Smooth muscle cell (in vitro differentiated cells): ENCODE results near the gene DNAAF9. TPM values are rescaled to one million over a fixed set of nuclear protein-coding genes. Genes with fewer than 3 reads are reported as not detected.

Experiments used
- DNase-seq: peaks from one replicate; lab custom pipeline; 2025; ENCODE audit not compliant: unreplicated experiment; lab: John Stamatoyannopoulos, UW
- H2AFZ ChIP-seq: fragments of 200-600 bp; sonication (generic); 2 replicates; pipeline ENCODE4 v1.6.0; 2016; ENCODE audit warnings: antibody characterized with exemption, low read depth, mild to moderate bottlenecking
- H3F3A ChIP-seq: fragments of 200-600 bp; sonication (generic); 2 replicates; pipeline ENCODE4 v1.6.0; 2017; ENCODE audit warnings: antibody characterized with exemption, low read depth
- H3K27ac ChIP-seq: fragments of 200-600 bp; sonication (generic); 2 replicates; pipeline ENCODE4 v1.5.1; 2016; ENCODE audit warnings: low read depth, mild to moderate bottlenecking
- H3K27me3 ChIP-seq: fragments of 200-600 bp; sonication (generic); 2 replicates; pipeline ENCODE4 v1.6.1; 2016; ENCODE audit warnings: low read depth, mild to moderate bottlenecking
- H3K36me3 ChIP-seq: fragments of 200-600 bp; sonication (generic); 2 replicates; pipeline ENCODE4 v1.5.1; 2016; ENCODE audit warnings: low read depth
- H3K4me1 ChIP-seq: fragments of 200-600 bp; sonication (generic); 2 replicates; pipeline ENCODE4 v1.5.1; 2016; ENCODE audit warnings: low read depth
- H3K4me2 ChIP-seq: fragments of 200-600 bp; sonication (generic); 2 replicates; pipeline ENCODE4 v1.6.0; 2016; ENCODE audit warnings: mild to moderate bottlenecking
- H3K4me3 ChIP-seq: fragments of 200-600 bp; sonication (generic); 2 replicates; pipeline ENCODE4 v1.5.1; 2016; ENCODE audit warnings: mild to moderate bottlenecking
- H3K79me2 ChIP-seq: fragments of 200-600 bp; sonication (generic); 2 replicates; pipeline ENCODE4 v1.6.0; 2016; ENCODE audit warnings: low read depth, mild to moderate bottlenecking
- H3K9ac ChIP-seq: fragments of 200-600 bp; sonication (generic); 2 replicates; pipeline ENCODE4 v1.6.0; 2016; ENCODE audit warnings: low read depth
- H3K9me3 ChIP-seq: fragments of 200-600 bp; sonication (generic); replicated peaks from 2 replicates; pipeline ENCODE4 v1.5.1; 2016; ENCODE audit warnings: low read depth
- H4K20me1 ChIP-seq: fragments of 200-600 bp; sonication (generic); 2 replicates; pipeline ENCODE4 v1.6.0; 2016; ENCODE audit warnings: low read depth
- WGBS: methylation state at CpG from one replicate; pipeline ENCODE4 v1.1.7; 2016; ENCODE audit warnings: low lambda C conversion rate; 5-methylcytosine and 5-hydroxymethylcytosine counted together
- polyA plus RNA-seq: library from polyadenylated mRNA; unstranded; fragments of >200 nt; fragmentation: Nextera tagmentation; extraction: Ambion mirVana; gene quantifications from 2 replicates; pipeline ENCODE4 v1.2.1, GENCODE V29; 2016
- total RNA-seq: library from RNA; depleted of rRNA; stranded (reverse); fragments of >200 nt; gene quantifications from 2 replicates; pipeline ENCODE4 v1.2.3, GENCODE V29; 2014
- TF ChIP-seq, protein P1 (sequence below): fragments of 200-600 bp; sonication (generic); IDR thresholded peaks from 2 replicates; pipeline ENCODE4 v1.5.1; 2017; ENCODE audit warnings: borderline replicate concordance, mild to moderate bottlenecking, antibody characterized with exemption; ENCODE audit not compliant: insufficient read depth, poor library complexity, severe bottlenecking

The DNAAF9 gene
- total and polyA plus RNA-seq, 2 experiments from 2014 or later: 8.8 to 17.1 TPM

DNA sequence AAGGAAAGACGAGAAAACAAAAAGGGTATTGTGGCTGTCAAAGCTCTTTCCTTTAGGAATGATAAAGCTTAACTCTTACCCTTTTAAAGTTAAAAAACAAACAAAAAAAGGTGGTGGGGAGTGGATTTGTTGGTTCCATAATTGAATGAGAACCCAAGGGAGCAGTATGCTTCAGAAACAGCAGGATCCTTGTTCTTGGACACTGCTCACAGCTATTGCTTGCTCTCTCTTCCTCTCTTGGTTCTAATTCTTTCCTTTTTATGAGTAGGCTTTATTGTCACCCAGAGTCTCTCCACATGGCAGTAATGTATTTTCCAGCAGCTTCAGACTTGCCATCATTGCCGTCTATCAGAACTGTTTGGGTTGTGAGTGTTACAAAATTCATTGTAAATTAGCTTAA, 44.7 kb upstream of the DNAAF9 start:
- no peak overlapping the region for H3K4me2 ChIP-seq
- no peak overlapping the region for H2AFZ ChIP-seq
- H3K4me1 ChIP-seq: peaks cover 12% of the 10 kb centered on the region
- H3K27ac ChIP-seq: no peak overlapping the region
- H3F3A ChIP-seq: no peaks in the 10 kb centered on the region
- no peak overlapping the region for H3K9ac ChIP-seq
- no peaks in the 10 kb centered on the region for H3K36me3 ChIP-seq
- H3K79me2 ChIP-seq: no peaks in the 10 kb centered on the region
- 74% methylated on average over 2 of the region's 2 CpGs for WGBS
- no peaks in the 10 kb centered on the region for H3K9me3 ChIP-seq
- TF ChIP-seq, protein P1, sequence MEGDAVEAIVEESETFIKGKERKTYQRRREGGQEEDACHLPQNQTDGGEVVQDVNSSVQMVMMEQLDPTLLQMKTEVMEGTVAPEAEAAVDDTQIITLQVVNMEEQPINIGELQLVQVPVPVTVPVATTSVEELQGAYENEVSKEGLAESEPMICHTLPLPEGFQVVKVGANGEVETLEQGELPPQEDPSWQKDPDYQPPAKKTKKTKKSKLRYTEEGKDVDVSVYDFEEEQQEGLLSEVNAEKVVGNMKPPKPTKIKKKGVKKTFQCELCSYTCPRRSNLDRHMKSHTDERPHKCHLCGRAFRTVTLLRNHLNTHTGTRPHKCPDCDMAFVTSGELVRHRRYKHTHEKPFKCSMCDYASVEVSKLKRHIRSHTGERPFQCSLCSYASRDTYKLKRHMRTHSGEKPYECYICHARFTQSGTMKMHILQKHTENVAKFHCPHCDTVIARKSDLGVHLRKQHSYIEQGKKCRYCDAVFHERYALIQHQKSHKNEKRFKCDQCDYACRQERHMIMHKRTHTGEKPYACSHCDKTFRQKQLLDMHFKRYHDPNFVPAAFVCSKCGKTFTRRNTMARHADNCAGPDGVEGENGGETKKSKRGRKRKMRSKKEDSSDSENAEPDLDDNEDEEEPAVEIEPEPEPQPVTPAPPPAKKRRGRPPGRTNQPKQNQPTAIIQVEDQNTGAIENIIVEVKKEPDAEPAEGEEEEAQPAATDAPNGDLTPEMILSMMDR: no peak
- DNase-seq: no peak
- no peaks in the 10 kb centered on the region for H4K20me1 ChIP-seq
- H3K27me3 ChIP-seq: no peaks in the 10 kb centered on the region
- no peak overlapping the region for H3K4me3 ChIP-seq

DNA sequence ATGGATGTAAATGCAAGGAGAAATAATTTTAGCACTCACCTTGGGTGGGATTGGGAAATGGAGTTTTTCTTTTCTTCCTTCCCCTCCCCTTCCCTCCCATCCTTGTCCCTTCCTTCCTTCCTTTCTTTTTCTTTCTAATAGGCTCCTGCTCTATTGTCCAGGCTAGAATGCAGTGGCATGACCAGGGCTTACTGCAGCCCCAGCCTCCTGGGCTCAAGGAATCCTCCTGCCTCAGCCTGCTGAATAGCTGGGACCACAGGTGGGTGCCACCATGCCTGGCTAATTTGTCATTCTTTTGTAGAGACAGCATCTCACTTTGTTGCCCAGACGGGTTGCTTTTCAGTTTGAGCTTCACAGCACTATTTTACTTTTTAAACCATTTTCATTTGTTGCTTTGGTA, 41.9 kb upstream of the DNAAF9 start:
- no peak overlapping the region for H2AFZ ChIP-seq
- H3K4me2 ChIP-seq: no peak overlapping the region
- H3F3A ChIP-seq: no peaks in the 10 kb centered on the region
- TF ChIP-seq, protein P1: no peak
- peaks cover 12% of the 10 kb centered on the region for H3K4me1 ChIP-seq
- no peaks in the 10 kb centered on the region for H3K27me3 ChIP-seq
- WGBS: 63% methylated on average over 1 of the region's 1 CpG
- no peaks in the 10 kb centered on the region for H3K79me2 ChIP-seq
- H4K20me1 ChIP-seq: no peaks in the 10 kb centered on the region
- H3K27ac ChIP-seq: no peak overlapping the region
- H3K9me3 ChIP-seq: no peaks in the 10 kb centered on the region
- no peak for DNase-seq
- no peak overlapping the region for H3K4me3 ChIP-seq
- no peaks in the 10 kb centered on the region for H3K36me3 ChIP-seq
- no peak overlapping the region for H3K9ac ChIP-seq

DNA sequence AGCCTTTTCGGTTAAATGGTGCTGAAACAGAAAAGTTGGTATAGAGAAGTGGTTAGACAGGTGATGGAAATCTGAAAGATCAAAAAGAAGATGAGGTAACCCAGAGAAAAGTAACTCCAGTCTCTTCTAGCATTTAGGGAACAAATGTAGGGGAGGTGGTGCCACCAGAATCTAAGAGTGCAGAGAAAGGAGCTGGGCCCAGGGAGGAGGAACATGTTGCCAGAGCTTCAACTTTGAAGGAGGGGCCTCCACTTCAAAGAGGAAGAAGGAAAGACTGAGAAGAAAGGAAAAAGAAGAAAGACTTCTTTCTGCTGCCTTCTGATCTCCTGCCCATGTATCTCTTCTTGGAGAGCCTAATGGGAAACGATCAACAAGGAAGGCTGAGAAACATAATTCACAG, 39.9 kb upstream of the DNAAF9 start:
- H3K4me2 ChIP-seq: no peak overlapping the region
- no peaks in the 10 kb centered on the region for H3K36me3 ChIP-seq
- no peaks in the 10 kb centered on the region for H4K20me1 ChIP-seq
- H3K79me2 ChIP-seq: no peaks in the 10 kb centered on the region
- no peak overlapping the region for H2AFZ ChIP-seq
- no peak overlapping the region for H3K4me3 ChIP-seq
- H3K9ac ChIP-seq: no peak overlapping the region
- H3K27ac ChIP-seq: no peak overlapping the region
- WGBS: 88% methylated on average over 2 of the region's 2 CpGs
- TF ChIP-seq, protein P1: no peak
- peaks cover 3% of the 10 kb centered on the region for H3K4me1 ChIP-seq
- H3K9me3 ChIP-seq: no peaks in the 10 kb centered on the region
- no peaks in the 10 kb centered on the region for H3K27me3 ChIP-seq
- DNase-seq: no peak
- no peaks in the 10 kb centered on the region for H3F3A ChIP-seq

DNA sequence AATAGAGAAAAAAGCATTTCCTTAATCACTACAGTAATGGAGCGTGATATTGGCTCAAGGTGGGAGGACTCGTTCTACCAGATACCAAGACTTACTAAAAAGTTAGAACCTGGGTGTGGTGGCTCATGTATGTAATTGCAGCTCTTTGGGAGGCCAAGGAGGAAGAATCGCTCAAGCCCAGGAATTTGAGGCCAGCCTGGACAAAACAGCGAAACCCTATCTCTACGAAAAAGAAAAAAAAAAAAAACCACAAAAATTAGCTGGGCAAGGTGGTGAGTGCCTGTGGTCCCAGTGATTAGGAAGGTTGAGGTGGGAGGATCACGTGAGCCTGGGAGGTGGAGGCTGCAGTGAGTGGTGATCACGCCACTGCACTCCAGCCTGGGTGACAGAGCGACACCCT, 39.3 kb upstream of the DNAAF9 start:
- Histone ChIP-seq H3K4me3 (no peak overlapping the region), H3K36me3 (no peaks in the 10 kb centered on the region), H3K4me1 (no peaks in the 10 kb centered on the region), H4K20me1 (no peaks in the 10 kb centered on the region), H3K27me3 (no peaks in the 10 kb centered on the region), H3F3A (no peaks in the 10 kb centered on the region), H2AFZ (no peak overlapping the region), H3K9me3 (no peaks in the 10 kb centered on the region), H3K4me2 (no peak overlapping the region), H3K9ac (no peak overlapping the region), H3K27ac (no peak overlapping the region), H3K79me2 (no peaks in the 10 kb centered on the region)
- DNase-seq: no peak
- TF ChIP-seq, protein P1: no peak
- 74% methylated on average over 8 of the region's 8 CpGs for WGBS
